Psoas muscle (tissue), 8 donors: ENCODE results near the gene CNIH4. TPM values are rescaled to one million over a fixed set of nuclear protein-coding genes. Genes with fewer than 3 reads are reported as not detected.

ENCODE experiments used
- ATAC-seq, 4 donors: fragments of 200-7000 bp; cut with Tn5 transposase; one replicate each; pipeline ENCODE4 v1.9.1; 2020; ENCODE audit warnings: moderate library complexity in 3 of 4, mild to moderate bottlenecking in 2 of 4
- DNase-seq, 2 donors: peaks; one replicate each; pipeline ENCODE4 v3.0.0-alpha.2; 2020
- H3K27ac ChIP-seq: fragments of 200-600 bp; one replicate; pipeline ENCODE4 v1.8.0; 2022
- H3K27me3 ChIP-seq, 3 donors: fragments of 200-600 bp in 1 of 3; one replicate each; pipeline versions ENCODE4 v1.6.1 to v1.8.0; 2013 to 2022; ENCODE audit warnings: low read length in 2 of 3, mild to moderate bottlenecking in 2 of 3, moderate library complexity in 1 of 3; ENCODE audit not compliant: insufficient read depth in 3 of 3
- H3K36me3 ChIP-seq, 2 donors: fragments of 200-600 bp in 1 of 2; one replicate each; pipeline versions ENCODE4 v1.6.1 to v1.8.0; 2013 to 2022; ENCODE audit warnings: low read depth in 1 of 2, mild to moderate bottlenecking in 1 of 2, moderate library complexity in 1 of 2; ENCODE audit not compliant: insufficient read depth in 1 of 2
- H3K4me1 ChIP-seq: fragments of 200-600 bp; one replicate; pipeline ENCODE4 v1.8.0; 2022
- H3K4me3 ChIP-seq: fragments of 200-600 bp; one replicate; pipeline ENCODE4 v1.8.0; 2022; ENCODE audit warnings: mild to moderate bottlenecking
- H3K9me3 ChIP-seq: fragments of 200-600 bp; one replicate; pipeline ENCODE4 v1.8.0; 2022
- WGBS, 3 donors: extraction: QIAGEN DNeasy Blood & Tissue Kit; methylation state at CpG; one replicate each; pipeline versions ENCODE4 v1.1.6 to v1.1.7; 2013; 5-methylcytosine and 5-hydroxymethylcytosine counted together
- intact Hi-C, 2 donors: fragments of 100-400 bp; cut with DNase I; formaldehyde crosslinking; loops; one replicate each; pipeline versions ENCODE4 v1.11.0 to v1.14.2; 2022
- polyA plus RNA-seq, 3 donors: library from polyadenylated mRNA; stranded (reverse); fragments of 200-250 nt; gene quantifications; one replicate each; pipeline ENCODE4 v1.2.3, GENCODE V29; 2013
- total RNA-seq, 4 donors: library from RNA; stranded (reverse); fragmentation: NEBNext Ultra II Directional in 2 of 4; extraction: Animal tissue kit (Norgen Biotek cat#: 25700) in 2 of 4; gene quantifications; one replicate each; pipeline versions ENCODE4 v1.2.1 to v1.2.4, GENCODE V29; 2021 to 2023
- TF ChIP-seq, protein P1 (sequence below): fragments of 200-600 bp; IDR thresholded peaks from one replicate; pipeline ENCODE4 v1.8.0; 2022; ENCODE audit warnings: antibody characterized with exemption
- donor health status: healthy with polysubstance abuse.
- donor health status: DM: no; HTN: no; CAD: no; lungs with moderate emphysema.
- donor health status: Bipolar disorder and iron deficiency.
- donor health status: healthy.
- donor health status: DM: yes; HTN: yes; CAD: no.
- donor health status: DM: no; HTN: no; CAD: no.
- donor health status: DM: no; HTN: no; CAD: no.
- donor health status: DM: yes; HTN: yes; CAD: no.

CNIH4 gene
- total and polyA plus RNA-seq, 7 donors: 29.7 to 103 (median 38.4) TPM

DNA sequence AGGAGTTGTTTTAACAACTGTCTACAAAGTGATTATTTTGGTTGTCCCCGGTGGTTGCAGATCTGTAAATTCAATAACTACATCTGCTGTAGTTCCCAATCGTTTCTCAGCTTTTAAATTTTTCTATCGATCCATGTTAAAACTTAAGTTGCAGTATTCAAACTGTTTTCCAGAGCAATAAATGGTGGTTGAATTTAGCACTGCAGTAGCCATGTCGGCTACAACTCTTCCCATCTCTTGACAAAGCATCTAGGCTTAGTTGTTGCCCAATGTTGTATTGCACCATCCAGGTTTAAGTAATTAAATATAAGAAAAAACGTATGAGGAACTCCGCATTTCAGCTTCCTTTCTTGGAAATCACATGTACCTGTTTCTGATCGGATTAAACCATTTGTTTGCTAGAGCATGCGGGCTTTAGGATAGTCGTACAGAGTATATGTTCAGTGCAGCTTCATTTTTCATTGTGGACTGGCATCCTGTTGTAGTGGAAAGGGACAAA lies 996 bp downstream of the CNIH4 start:
- peak in 2 of 4 donors; percentile 26 to 32 for ATAC-seq
- peak overlapping the region; percentile 88 for H3K27ac ChIP-seq
- no peak for DNase-seq
- H3K27me3 ChIP-seq: no peaks in the 10 kb centered on the region
- TF ChIP-seq, protein P1, sequence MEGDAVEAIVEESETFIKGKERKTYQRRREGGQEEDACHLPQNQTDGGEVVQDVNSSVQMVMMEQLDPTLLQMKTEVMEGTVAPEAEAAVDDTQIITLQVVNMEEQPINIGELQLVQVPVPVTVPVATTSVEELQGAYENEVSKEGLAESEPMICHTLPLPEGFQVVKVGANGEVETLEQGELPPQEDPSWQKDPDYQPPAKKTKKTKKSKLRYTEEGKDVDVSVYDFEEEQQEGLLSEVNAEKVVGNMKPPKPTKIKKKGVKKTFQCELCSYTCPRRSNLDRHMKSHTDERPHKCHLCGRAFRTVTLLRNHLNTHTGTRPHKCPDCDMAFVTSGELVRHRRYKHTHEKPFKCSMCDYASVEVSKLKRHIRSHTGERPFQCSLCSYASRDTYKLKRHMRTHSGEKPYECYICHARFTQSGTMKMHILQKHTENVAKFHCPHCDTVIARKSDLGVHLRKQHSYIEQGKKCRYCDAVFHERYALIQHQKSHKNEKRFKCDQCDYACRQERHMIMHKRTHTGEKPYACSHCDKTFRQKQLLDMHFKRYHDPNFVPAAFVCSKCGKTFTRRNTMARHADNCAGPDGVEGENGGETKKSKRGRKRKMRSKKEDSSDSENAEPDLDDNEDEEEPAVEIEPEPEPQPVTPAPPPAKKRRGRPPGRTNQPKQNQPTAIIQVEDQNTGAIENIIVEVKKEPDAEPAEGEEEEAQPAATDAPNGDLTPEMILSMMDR: no peak
- no peaks in the 10 kb centered on the region for H3K36me3 ChIP-seq
- intact Hi-C loops: no loop called here
- H3K4me1 ChIP-seq: peaks cover 33% of the 10 kb centered on the region
- no peaks in the 10 kb centered on the region for H3K9me3 ChIP-seq
- 20 to 32% (median 30%) methylated on average over 9 of the region's 9 CpGs for WGBS, 3 donors
- H3K4me3 ChIP-seq: peak overlapping the region; percentile 96

DNA sequence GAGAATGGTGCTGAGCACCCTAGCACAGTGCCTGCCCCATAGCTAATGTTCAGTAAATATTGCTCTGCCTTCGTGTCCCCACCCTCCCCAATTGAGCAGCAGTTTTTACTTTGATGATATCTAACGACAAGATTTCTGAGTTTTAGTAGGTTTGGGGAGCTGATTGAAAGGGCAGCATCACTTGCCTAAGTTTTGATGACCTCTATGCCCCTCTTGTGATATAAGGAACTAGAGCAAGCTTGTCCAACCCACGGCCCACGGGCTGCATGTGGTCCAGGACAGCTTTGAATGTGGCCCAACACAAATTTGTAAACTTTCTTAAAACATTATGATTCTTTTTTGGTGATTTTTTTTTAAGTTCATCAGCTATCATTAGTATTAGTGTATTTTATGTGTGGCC lies 1.6 kb downstream of the CNIH4 start:
- Histone ChIP-seq H3K4me1 (peaks cover 33% of the 10 kb centered on the region), H3K36me3 (no peaks in the 10 kb centered on the region), H3K9me3 (no peaks in the 10 kb centered on the region), H3K27me3 (no peaks in the 10 kb centered on the region), H3K27ac (peak overlapping the region; percentile 88), H3K4me3 (peak overlapping the region; percentile 96)
- ATAC-seq (no peak), DNase-seq (no peak)
- TF ChIP-seq, protein P1: no peak
- intact Hi-C loops: no loop called here
- 54 to 65% (median 64%) methylated on average over 4 of the region's 4 CpGs for WGBS, 3 donors

GRCh38 chr1:224359207-224359606 lies 2.5 kb downstream of the CNIH4 start:
- Histone ChIP-seq H3K4me1 (peaks cover 33% of the 10 kb centered on the region), H3K36me3 (peaks cover 0 to 2% of the 10 kb centered on the region in 2 donors), H3K9me3 (no peaks in the 10 kb centered on the region), H3K27ac (peak overlapping the region; percentile 21), H3K27me3 (no peaks in the 10 kb centered on the region), H3K4me3 (no peak overlapping the region)
- TF ChIP-seq, protein P1: no peak
- ATAC-seq (no peak), DNase-seq (no peak)
- intact Hi-C loops: no loop called here
- 68 to 84% (median 82%) methylated on average over 3 of the region's 3 CpGs for WGBS, 3 donors

DNA sequence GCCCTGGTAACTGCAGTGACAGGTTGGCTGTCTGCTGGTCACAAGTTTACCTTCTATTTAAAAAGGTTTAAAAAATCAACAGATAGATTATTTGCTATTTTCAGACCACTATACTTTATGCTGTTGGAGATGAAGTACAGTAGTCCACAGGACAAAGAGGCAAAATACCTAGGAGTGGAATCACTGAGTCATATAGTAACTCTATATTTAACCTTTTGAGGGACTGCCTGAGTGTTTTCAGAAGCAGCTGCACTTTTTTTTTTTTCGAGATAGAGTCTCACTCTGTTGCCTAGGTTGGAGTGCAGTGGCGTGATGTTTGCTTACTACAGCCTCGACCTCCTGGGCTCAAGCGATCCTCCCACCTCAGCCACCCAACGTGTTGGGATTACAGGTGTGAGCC lies 11.7 kb downstream of the CNIH4 start:
- Histone ChIP-seq H3K36me3 (peaks cover 4 to 78% of the 10 kb centered on the region in 2 donors), H3K4me1 (peaks cover 9% of the 10 kb centered on the region), H3K9me3 (no peaks in the 10 kb centered on the region), H3K4me3 (no peak overlapping the region), H3K27me3 (no peaks in the 10 kb centered on the region), H3K27ac (no peak overlapping the region)
- TF ChIP-seq, protein P1: no peak
- intact Hi-C loops: no loop called here
- WGBS, 3 donors: 73 to 86% (median 73%) methylated on average over 5 of the region's 5 CpGs
- DNase-seq (no peak), ATAC-seq (peak; percentile 36 to 79 (median 68))

- H3K36me3 ChIP-seq: peaks cover 4 to 67% of the 10 kb centered on the region in 2 donors
- no peaks in the 10 kb centered on the region for H3K27me3 ChIP-seq
- no peak overlapping the region for H3K27ac ChIP-seq
- H3K4me1 ChIP-seq: peaks cover 22% of the 10 kb centered on the region
- DNase-seq (no peak), ATAC-seq (no peak)
- intact Hi-C loops: no loop called here
- WGBS, 3 donors: 92 to 97% (median 94%) methylated on average over 5 of the region's 5 CpGs
- H3K4me3 ChIP-seq: no peak overlapping the region
- TF ChIP-seq, protein P1: no peak
- H3K9me3 ChIP-seq: no peaks in the 10 kb centered on the region
Observed at GRCh38 chr1:224373008-224373590, 16.4 kb downstream of the CNIH4 start.
